Peyer's patch (tissue), 4 donors: ENCODE data around the gene XRCC1. TPM values are rescaled to one million over a fixed set of nuclear protein-coding genes. Genes with fewer than 3 reads are reported as not detected.
"Not testable (repeated sequence)": the region's sequence is repeated elsewhere in the genome, so short reads cannot be mapped to it uniquely, and the experiment has no call there.

Experiments used
- DNase-seq, 3 donors: peaks; one replicate each; pipeline ENCODE4 v3.0.0-alpha.2; 2017 to 2019
- H3K27ac ChIP-seq, 4 donors: fragments of 200-600 bp; sonication (generic); one replicate each; pipeline ENCODE4 v1.5.1; 2016 to 2019
- H3K27me3 ChIP-seq, 2 donors: fragments of 200-600 bp; sonication (generic); one replicate each; pipeline ENCODE4 v1.5.1; 2019
- H3K36me3 ChIP-seq, 3 donors: fragments of 200-600 bp; sonication (generic); one replicate each; pipeline ENCODE4 v1.5.1; 2016 to 2019
- H3K4me1 ChIP-seq, 4 donors: fragments of 200-600 bp; sonication (generic); one replicate each; pipeline ENCODE4 v1.5.1; 2016 to 2019
- H3K4me3 ChIP-seq, 4 donors: fragments of 200-600 bp; sonication (generic); 1 replicate in 3 of 4; 2 replicates in 1 of 4; pipeline ENCODE4 v1.5.1; 2016 to 2019; ENCODE audit warnings: mild to moderate bottlenecking in 1 of 4
- H3K9me3 ChIP-seq, 4 donors: fragments of 200-600 bp; sonication (generic); one replicate each; pipeline ENCODE4 v1.5.1; 2016 to 2019; ENCODE audit warnings: mild to moderate bottlenecking in 1 of 4
- CTCF ChIP-seq, 6 experiments: fragments of 450-650 bp in 4 of 6; fragments of 200-600 bp in 2 of 6; sonication (generic) in 1 of 6; IDR thresholded peaks; one replicate each; pipeline ENCODE4 v1.5.1; 2017 to 2019; ENCODE audit warnings: antibody characterized with exemption in 6 of 6, mild to moderate bottlenecking in 3 of 6, moderate library complexity in 1 of 6
- POLR2A ChIP-seq, 2 donors: fragments of 450-650 bp; IDR thresholded peaks; one replicate each; pipeline ENCODE4 v1.5.1; 2017; ENCODE audit warnings: antibody characterized with exemption in 2 of 2, mild to moderate bottlenecking in 2 of 2, moderate library complexity in 2 of 2
- total RNA-seq, 4 donors: library from RNA; depleted of rRNA; stranded (reverse); fragments of >200 nt; gene quantifications; one replicate each; pipeline ENCODE4 v1.1.0, GENCODE V29; 2016

The XRCC1 gene
- total RNA-seq, 4 donors from 2014 or later, result 18.4 to 49.5 (median 22.2) TPM

- peak; percentile 55 to 70 for TF ChIP-seq POLR2A (IDR thresholded peaks at IDR 0.05)
- TF ChIP-seq CTCF (IDR thresholded peaks at IDR 0.05), result no peak
- peak overlapping the region; percentile 73 to 88 (median 84) for H3K4me3 ChIP-seq
These were observed 50.1 kb downstream of the XRCC1 start for GRCh38 chr19:43524922-43525835.

GRCh38 chr19:43523696-43524095 is 51.6 kb downstream of the XRCC1 start:
- not testable (repeated sequence) for DNase-seq, H3K4me3 ChIP-seq
- peaks cover 0 to 18% (median 7%) of the 10 kb centered on the region in 4 donors for H3K4me1 ChIP-seq

More at GRCh38 chr19:43524922-43525835, 50.1 kb downstream of the XRCC1 start:
- Histone ChIP-seq H3K9me3 (no peaks in the 10 kb centered on the region), H3K4me1 (peaks cover 0 to 18% (median 7%) of the 10 kb centered on the region in 4 donors), H3K27me3 (no peaks in the 10 kb centered on the region), H3K27ac (peak overlapping the region; percentile 79 to 90 (median 86)), H3K36me3 (peaks cover 0 to 17% (median 0%) of the 10 kb centered on the region in 3 donors)
- peak; percentile 61 to 89 (median 84) for DNase-seq

GRCh38 chr19:43522929-43523328 is 52.4 kb downstream of the XRCC1 start:
- Histone ChIP-seq H3K36me3 (peaks cover 0 to 17% (median 0%) of the 10 kb centered on the region in 3 donors), H3K9me3 (no peaks in the 10 kb centered on the region), H3K27me3 (no peaks in the 10 kb centered on the region), H3K4me1 (peaks cover 0 to 15% (median 7%) of the 10 kb centered on the region in 4 donors), H3K4me3 (no peak overlapping the region), H3K27ac (no peak overlapping the region)
- TF ChIP-seq POLR2A (IDR thresholded peaks at IDR 0.05), result no peak
- TF ChIP-seq CTCF (IDR thresholded peaks at IDR 0.05), result no peak
- no peak for DNase-seq

More at GRCh38 chr19:43523696-43524095, 51.6 kb downstream of the XRCC1 start:
- H3K9me3 ChIP-seq, H3K27me3 ChIP-seq, H3K27ac ChIP-seq: not testable (repeated sequence)
- H3K36me3 ChIP-seq, result peaks cover 0 to 17% (median 0%) of the 10 kb centered on the region in 3 donors

- H3K27me3 ChIP-seq, result no peaks in the 10 kb centered on the region
- peak; percentile 69 to 93 (median 81) for DNase-seq
- H3K4me1 ChIP-seq, result peaks cover 0 to 2% (median 0%) of the 10 kb centered on the region in 4 donors
- H3K4me3 ChIP-seq, result no peak overlapping the region
- TF ChIP-seq CTCF (IDR thresholded peaks at IDR 0.05) (peak; percentile 76 to 94 (median 90)), POLR2A (IDR thresholded peaks at IDR 0.05) (no peak)
- H3K27ac ChIP-seq, result no peak overlapping the region
- H3K9me3 ChIP-seq, result no peaks in the 10 kb centered on the region
- peaks cover 0 to 21% (median 0%) of the 10 kb centered on the region in 3 donors for H3K36me3 ChIP-seq
These were observed 55.8 kb downstream of the XRCC1 start for GRCh38 chr19:43519436-43520088.

- no peaks in the 10 kb centered on the region for H3K9me3 ChIP-seq
- peaks cover 0 to 21% (median 0%) of the 10 kb centered on the region in 3 donors for H3K36me3 ChIP-seq
- no peak for TF ChIP-seq POLR2A (IDR thresholded peaks at IDR 0.05)
- no peak for TF ChIP-seq CTCF (IDR thresholded peaks at IDR 0.05)
- H3K4me1 ChIP-seq, result peaks cover 0 to under 1% (median 0%) of the 10 kb centered on the region in 4 donors
- no peak for DNase-seq
- H3K27ac ChIP-seq, result no peak overlapping the region
- H3K4me3 ChIP-seq, result no peak overlapping the region
- no peaks in the 10 kb centered on the region for H3K27me3 ChIP-seq
These were observed 57.3 kb downstream of the XRCC1 start for GRCh38 chr19:43518051-43518450.

- H3K36me3 ChIP-seq, result peaks cover 0 to 40% (median 0%) of the 10 kb centered on the region in 3 donors
- not testable (repeated sequence) for H3K4me3 ChIP-seq, H3K27ac ChIP-seq, H3K4me1 ChIP-seq, H3K9me3 ChIP-seq, H3K27me3 ChIP-seq, DNase-seq
These were observed 62.9 kb downstream of the XRCC1 start for GRCh38 chr19:43512399-43512798.
